Measurements from ENCODE around the gene WBP2NL.

The WBP2NL gene

GRCh38 chr22:41978732-41979131, 19.9 kb upstream of the WBP2NL start:
- DNase-seq (ENCODE audit: low read depth in 3 of 3): no peak

- DNase-seq (ENCODE audit: low read depth in 3 of 3): no peak
Measured at GRCh38 chr22:41979423-41980250, 19.0 kb upstream of the WBP2NL start.

- no peak for DNase-seq (ENCODE audit: low read depth in 3 of 3)
Measured at GRCh38 chr22:41982865-41983264, 15.7 kb upstream of the WBP2NL start.

GRCh38 chr22:41983513-41984405, 14.8 kb upstream of the WBP2NL start:
- no peak for DNase-seq (ENCODE audit: low read depth in 3 of 3)

GRCh38 chr22:41987276-41987675, 11.3 kb upstream of the WBP2NL start:
- DNase-seq (ENCODE audit: low read depth in 3 of 3): no peak

- DNase-seq (ENCODE audit: low read depth in 3 of 3): no peak
Measured at GRCh38 chr22:41989246-41989645, 9.3 kb upstream of the WBP2NL start.

- no peak for DNase-seq (ENCODE audit: low read depth in 3 of 3)
Measured at GRCh38 chr22:41991111-41991510, 7.5 kb upstream of the WBP2NL start.

GRCh38 chr22:41992496-41992895, 6.1 kb upstream of the WBP2NL start:
- DNase-seq (ENCODE audit: low read depth in 3 of 3): no peak

- no peak for DNase-seq (ENCODE audit: low read depth in 3 of 3)
Measured at GRCh38 chr22:41995211-41995610, 3.4 kb upstream of the WBP2NL start.

- DNase-seq (ENCODE audit: low read depth in 3 of 3): no peak
Measured at GRCh38 chr22:41996826-41997225, 1.8 kb upstream of the WBP2NL start.

- no peak for DNase-seq (ENCODE audit: low read depth in 3 of 3)
Measured at GRCh38 chr22:42000466-42000865, 1.9 kb downstream of the WBP2NL start.

GRCh38 chr22:42001121-42001520, 2.5 kb downstream of the WBP2NL start:
- DNase-seq (ENCODE audit: low read depth in 3 of 3): no peak

- no peak for DNase-seq (ENCODE audit: low read depth in 3 of 3)
Measured at GRCh38 chr22:42001706-42002105, 3.1 kb downstream of the WBP2NL start.

GRCh38 chr22:42007922-42008321, 9.3 kb downstream of the WBP2NL start:
- DNase-seq (ENCODE audit: low read depth in 3 of 3): no peak

- no peak for DNase-seq (ENCODE audit: low read depth in 3 of 3)
Measured at GRCh38 chr22:42010778-42011177, 12.2 kb downstream of the WBP2NL start.

- no peak for DNase-seq (ENCODE audit: low read depth in 3 of 3)
Measured at GRCh38 chr22:42013385-42013784, 14.8 kb downstream of the WBP2NL start.

- DNase-seq (ENCODE audit: low read depth in 3 of 3): no peak
Measured at GRCh38 chr22:42016111-42016510, 17.5 kb downstream of the WBP2NL start.

GRCh38 chr22:42018224-42018623, 19.6 kb downstream of the WBP2NL start:
- no peak for DNase-seq (ENCODE audit: low read depth in 3 of 3)

GRCh38 chr22:42021571-42021970, 23.0 kb downstream of the WBP2NL start:
- no peak for DNase-seq (ENCODE audit: low read depth in 3 of 3)

GRCh38 chr22:42022162-42022847, 23.7 kb downstream of the WBP2NL start:
- DNase-seq (ENCODE audit: low read depth in 3 of 3): no peak

GRCh38 chr22:42025421-42025820, 26.8 kb downstream of the WBP2NL start:
- DNase-seq (ENCODE audit: low read depth in 3 of 3): no peak

GRCh38 chr22:42026705-42027104, 28.1 kb downstream of the WBP2NL start:
- DNase-seq (ENCODE audit: low read depth in 3 of 3): no peak
